Measurements from ENCODE around the gene KCNJ10.
A peak's percentile ranks its signal among the peaks of the same experiment; 100 is the strongest.

Gene KCNJ10

DNA sequence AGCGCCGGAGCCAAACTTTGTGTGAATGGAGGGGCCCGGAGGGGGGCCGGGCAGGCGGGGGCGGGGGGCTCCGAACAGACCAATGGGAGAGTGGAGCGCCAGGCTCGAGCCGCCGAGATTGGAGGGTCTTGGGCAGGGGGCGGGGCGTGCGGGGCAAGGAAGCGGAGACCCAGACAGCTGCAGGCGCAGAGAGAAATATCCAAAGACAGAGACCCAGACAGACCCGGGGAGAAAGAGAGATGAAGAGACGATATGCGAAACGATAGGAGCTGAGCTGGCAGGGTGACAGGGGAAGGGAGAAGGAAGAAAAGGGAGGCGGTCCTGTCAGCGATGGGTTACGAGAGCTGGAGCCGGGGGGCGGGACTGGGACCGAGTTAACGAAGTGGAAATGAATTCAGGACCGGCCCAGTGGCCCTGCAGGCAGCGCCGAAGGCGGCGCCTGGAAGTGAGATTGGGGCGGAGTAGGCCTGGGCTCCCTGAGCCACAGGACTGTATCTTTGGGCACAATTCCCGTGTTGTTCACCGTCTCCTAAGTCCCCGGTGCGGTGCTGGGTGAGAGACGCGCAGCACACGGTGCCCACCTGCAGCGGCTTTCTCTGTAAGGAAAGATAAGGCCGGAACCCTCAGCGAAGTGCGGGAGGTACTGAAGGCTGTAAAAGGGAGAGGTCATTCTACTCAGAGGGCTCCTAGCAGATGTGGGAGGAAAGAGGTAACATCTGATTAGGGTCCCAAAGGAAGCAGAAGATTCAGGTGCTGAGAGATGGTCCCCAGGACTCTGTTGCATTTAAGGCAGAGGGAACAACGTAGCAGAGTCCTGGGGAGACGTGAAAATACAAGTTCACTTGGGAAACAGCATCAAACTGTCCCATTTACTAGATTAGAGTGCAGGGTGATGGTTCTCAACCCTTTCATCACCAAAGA, 543 bp upstream of the KCNJ10 start:
- peak overlapping the region; percentile 47 for H3K4me3 ChIP-seq (ENCODE audit: low read depth, low read length)
- DNase-seq (ENCODE audit: low read depth) = peak; percentile 30
- TF ChIP-seq, protein P1, sequence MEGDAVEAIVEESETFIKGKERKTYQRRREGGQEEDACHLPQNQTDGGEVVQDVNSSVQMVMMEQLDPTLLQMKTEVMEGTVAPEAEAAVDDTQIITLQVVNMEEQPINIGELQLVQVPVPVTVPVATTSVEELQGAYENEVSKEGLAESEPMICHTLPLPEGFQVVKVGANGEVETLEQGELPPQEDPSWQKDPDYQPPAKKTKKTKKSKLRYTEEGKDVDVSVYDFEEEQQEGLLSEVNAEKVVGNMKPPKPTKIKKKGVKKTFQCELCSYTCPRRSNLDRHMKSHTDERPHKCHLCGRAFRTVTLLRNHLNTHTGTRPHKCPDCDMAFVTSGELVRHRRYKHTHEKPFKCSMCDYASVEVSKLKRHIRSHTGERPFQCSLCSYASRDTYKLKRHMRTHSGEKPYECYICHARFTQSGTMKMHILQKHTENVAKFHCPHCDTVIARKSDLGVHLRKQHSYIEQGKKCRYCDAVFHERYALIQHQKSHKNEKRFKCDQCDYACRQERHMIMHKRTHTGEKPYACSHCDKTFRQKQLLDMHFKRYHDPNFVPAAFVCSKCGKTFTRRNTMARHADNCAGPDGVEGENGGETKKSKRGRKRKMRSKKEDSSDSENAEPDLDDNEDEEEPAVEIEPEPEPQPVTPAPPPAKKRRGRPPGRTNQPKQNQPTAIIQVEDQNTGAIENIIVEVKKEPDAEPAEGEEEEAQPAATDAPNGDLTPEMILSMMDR (IDR thresholded peaks at IDR 0.05; ENCODE audit: control insufficient read depth, extremely low read depth, insufficient read depth) = no peak

DNA sequence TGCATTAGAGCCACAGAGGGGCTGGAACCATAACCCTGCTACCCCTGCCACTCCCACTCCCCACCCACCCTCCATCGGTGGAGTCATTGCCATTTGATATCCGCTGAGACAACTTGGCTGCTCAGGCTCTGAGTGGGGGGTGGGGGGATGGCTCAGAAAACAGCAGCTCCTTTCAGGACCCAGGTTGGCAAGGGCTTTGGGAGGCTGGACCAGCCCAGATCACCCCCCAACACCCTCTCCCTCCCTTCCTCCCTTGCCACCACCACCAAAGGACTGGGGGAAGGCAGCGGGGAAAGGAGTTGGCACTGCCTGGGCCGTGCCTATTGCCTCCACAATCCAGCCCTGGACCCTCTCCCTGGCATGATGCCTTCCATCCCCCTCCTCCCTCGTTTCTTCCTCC, 1.7 kb downstream of the KCNJ10 start:
- TF ChIP-seq, protein P1 (IDR thresholded peaks at IDR 0.05; ENCODE audit: control insufficient read depth, extremely low read depth, insufficient read depth) = no peak
- no peak for DNase-seq (ENCODE audit: low read depth)

DNA sequence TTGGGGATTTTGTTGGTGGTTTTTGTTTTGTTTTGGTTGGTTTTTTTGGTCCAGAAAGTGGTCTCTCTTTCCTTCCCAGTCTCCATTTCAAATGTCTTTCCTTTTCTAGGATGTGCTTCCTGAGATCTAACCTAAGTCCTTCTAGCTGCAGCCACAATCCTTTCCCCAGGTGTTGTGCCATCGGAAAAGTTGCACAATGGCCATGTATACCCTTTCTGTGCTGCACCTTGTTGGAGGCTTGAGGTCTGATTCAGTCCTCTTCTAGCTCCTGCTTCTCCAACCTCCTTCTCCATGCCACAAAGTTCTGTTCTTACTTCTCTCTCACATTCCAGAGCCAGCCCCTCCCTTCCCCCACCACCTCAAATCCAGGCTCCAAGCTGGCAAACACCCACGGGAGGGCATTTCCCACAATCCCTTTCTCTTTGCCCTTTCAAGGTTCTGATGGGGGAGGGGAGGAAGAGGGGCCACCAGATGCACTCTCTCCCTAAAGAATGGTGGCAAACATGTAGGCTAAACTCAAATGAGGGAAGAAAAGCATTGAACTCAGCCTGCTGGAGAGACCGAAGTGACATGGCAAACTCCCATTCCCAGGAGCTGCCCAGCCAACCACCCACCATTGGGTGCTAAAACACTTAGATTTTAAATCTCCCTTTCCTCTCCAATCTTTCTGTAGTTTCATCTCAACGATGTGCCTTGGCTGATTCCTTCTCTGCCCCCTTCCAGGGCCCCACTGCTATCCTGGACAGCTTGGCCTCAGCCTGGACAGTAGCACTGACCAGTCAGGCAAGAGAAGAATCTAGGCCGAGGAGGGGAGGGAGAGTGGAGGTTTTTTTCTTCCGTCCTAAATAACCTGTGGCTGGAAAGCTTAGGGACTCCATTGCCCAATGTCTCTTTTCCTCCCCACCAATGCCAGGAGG, 2.9 kb downstream of the KCNJ10 start:
- TF ChIP-seq, protein P1 (IDR thresholded peaks at IDR 0.05; ENCODE audit: control insufficient read depth, extremely low read depth, insufficient read depth) = no peak
- no peak overlapping the region for H3K4me3 ChIP-seq (ENCODE audit: low read depth, low read length)
- DNase-seq (ENCODE audit: low read depth) = no peak

More for the DNA sequence above, 1.7 kb downstream of the KCNJ10 start:
- H3K4me3 ChIP-seq (ENCODE audit: low read depth, low read length) = no peak overlapping the region

DNA sequence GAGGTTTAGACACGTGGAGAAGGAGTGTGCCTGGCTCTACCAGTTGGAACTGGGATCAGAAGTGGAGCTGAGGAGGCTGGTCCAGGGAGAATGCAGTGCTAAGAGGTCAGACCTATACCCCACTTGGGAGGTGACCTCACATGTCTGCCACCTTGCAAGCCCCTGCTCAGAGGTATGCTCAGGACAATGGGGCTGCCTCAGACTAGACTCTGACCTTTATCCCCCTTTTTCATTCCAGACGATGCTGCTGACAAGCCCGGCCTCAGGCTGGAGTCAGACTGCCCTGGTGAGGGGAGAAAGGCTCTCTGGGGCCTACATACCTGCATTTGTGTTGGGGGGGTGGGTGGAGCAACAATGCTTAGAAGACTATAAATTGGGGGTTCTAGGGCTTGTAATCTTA, 5.2 kb downstream of the KCNJ10 start:
- TF ChIP-seq, protein P1 (IDR thresholded peaks at IDR 0.05; ENCODE audit: control insufficient read depth, extremely low read depth, insufficient read depth) = no peak
- DNase-seq (ENCODE audit: low read depth) = no peak
- no peak overlapping the region for H3K4me3 ChIP-seq (ENCODE audit: low read depth, low read length)

DNA sequence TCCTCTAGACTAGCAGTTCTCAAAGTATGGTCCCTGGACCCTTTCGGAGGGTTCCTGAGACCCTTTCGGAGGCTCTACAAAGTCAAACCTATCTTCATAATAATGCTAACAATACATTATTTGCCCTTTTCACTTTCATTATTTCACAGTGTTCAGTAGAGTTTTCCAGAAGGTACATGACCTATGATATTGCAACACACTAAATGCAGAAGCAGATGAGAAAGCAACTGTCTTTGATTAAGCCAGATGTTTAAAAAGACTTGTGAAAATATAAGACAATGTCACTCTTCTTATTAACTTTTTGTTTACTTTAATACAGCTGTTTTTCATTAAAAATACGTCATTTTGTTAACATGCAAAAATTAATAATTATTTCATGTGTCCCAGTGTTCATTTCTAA, 5.8 kb downstream of the KCNJ10 start:
- DNase-seq (ENCODE audit: low read depth) = no peak
- H3K4me3 ChIP-seq (ENCODE audit: low read depth, low read length) = no peak overlapping the region
- TF ChIP-seq, protein P1 (IDR thresholded peaks at IDR 0.05; ENCODE audit: control insufficient read depth, extremely low read depth, insufficient read depth) = no peak

DNA sequence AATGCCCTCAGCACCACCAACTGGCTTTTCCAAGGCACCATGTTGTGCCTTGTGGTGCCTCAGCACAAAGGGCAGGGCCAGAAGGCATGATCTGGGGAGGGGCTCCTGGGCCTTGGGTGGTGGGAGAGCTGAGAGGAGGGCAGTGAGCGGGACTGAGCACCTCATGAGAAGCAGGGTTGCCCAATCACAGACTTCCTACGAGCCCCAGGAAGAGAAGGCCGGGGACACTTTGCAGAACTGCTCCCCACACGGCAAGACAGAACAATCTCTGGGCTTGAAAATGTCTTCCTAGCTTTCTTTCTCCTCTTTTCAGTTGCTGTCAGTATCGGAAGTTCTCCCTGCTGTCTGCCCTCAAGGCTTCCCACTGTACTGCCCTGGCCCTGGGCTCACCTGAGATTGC, 6.8 kb downstream of the KCNJ10 start:
- DNase-seq (ENCODE audit: low read depth) = no peak
- TF ChIP-seq, protein P1 (IDR thresholded peaks at IDR 0.05; ENCODE audit: control insufficient read depth, extremely low read depth, insufficient read depth) = no peak
- no peak overlapping the region for H3K4me3 ChIP-seq (ENCODE audit: low read depth, low read length)

All from LNCaP clone FGC (cell line).